ENCODE data around the gene DUSP8. TPM values are rescaled to one million over a fixed set of nuclear protein-coding genes. Genes with fewer than 3 reads are reported as not detected.
A peak's percentile ranks its signal among the peaks of the same experiment; 100 is the strongest.

The DUSP8 gene
- total and polyA plus RNA-seq, 12 donors: 5.9 to 53.5 (median 18.9) TPM

GRCh38 chr11:1546077-1546535 lies 26.0 kb downstream of the DUSP8 start:
- 21 to 24% methylated on average over 18 of the region's 18 CpGs for WGBS, 2 donors
- Histone ChIP-seq H3K27ac (no peak overlapping the region), H3K4me3 (no peak overlapping the region), H3K9me3 (no peaks in the 10 kb centered on the region), H3K4me1 (peaks cover 16 to 30% (median 25%) of the 10 kb centered on the region in 9 donors), H3K27me3 (peaks cover 0 to 53% (median 32%) of the 10 kb centered on the region in 7 donors), H3K36me3 (no peaks in the 10 kb centered on the region)
- intact Hi-C loops (cut with DNase I): loop anchor here in 8 of 10 donors (1.0 to 10.0 kb wide), 5 partner anchors 28 to 83 kb away; partner anchors contain the start of genes KRTAP5-5 (in 7 of the 8) and KRTAP5-4 (in 5 of the 8)
- no peak for TF ChIP-seq CTCF (IDR thresholded peaks at IDR 0.05)
- ATAC-seq (peak in 1 of 8 donors; percentile 0), DNase-seq (peak in 1 of 2 donors; percentile 5)

- ATAC-seq: no peak
- Histone ChIP-seq H3K36me3 (no peaks in the 10 kb centered on the region), H3K27ac (no peak overlapping the region), H3K27me3 (peaks cover 0 to 53% (median 32%) of the 10 kb centered on the region in 7 donors), H3K9me3 (no peaks in the 10 kb centered on the region), H3K4me3 (no peak overlapping the region), H3K4me1 (peaks cover 16 to 30% (median 25%) of the 10 kb centered on the region in 9 donors)
- intact Hi-C loops (cut with DNase I): loop anchor here in 6 of 10 donors (5.0 to 10.0 kb wide), 2 partner anchors 79 to 82 kb away; partner anchors contain the start of genes KRTAP5-5 (in 6 of the 6) and KRTAP5-4 (in 5 of the 6)
- TF ChIP-seq CTCF (IDR thresholded peaks at IDR 0.05): no peak
- 69 to 75% methylated on average over 5 of the region's 5 CpGs for WGBS, 2 donors
- no peak for DNase-seq
These were observed 26.6 kb downstream of the DUSP8 start for GRCh38 chr11:1545432-1545831.

- WGBS, 2 donors: 85 to 86% methylated on average over 6 of the region's 6 CpGs
- peaks cover 0 to 53% (median 32%) of the 10 kb centered on the region in 7 donors for H3K27me3 ChIP-seq
- H3K27ac ChIP-seq: no peak overlapping the region
- intact Hi-C loops (cut with DNase I): loop anchor here in 6 of 10 donors (5.0 to 10.0 kb wide), 2 partner anchors 33 to 80 kb away; partner anchors contain the start of genes KRTAP5-4 (in 5 of the 6) and KRTAP5-5 (in 5 of the 6)
- DNase-seq: peak in 1 of 2 donors; percentile 3
- no peak for ATAC-seq
- H3K9me3 ChIP-seq: no peaks in the 10 kb centered on the region
- TF ChIP-seq CTCF (IDR thresholded peaks at IDR 0.05): no peak
- no peak overlapping the region for H3K4me3 ChIP-seq
- H3K4me1 ChIP-seq: peaks cover 16 to 30% (median 25%) of the 10 kb centered on the region in 9 donors
- H3K36me3 ChIP-seq: no peaks in the 10 kb centered on the region
These were observed 27.5 kb downstream of the DUSP8 start for GRCh38 chr11:1544536-1544935.

- WGBS, 2 donors: 75 to 84% methylated on average over 13 of the region's 13 CpGs
- intact Hi-C loops (cut with DNase I): loop anchor here in 6 of 10 donors (5.0 to 10.0 kb wide), 2 partner anchors 34 to 81 kb away; partner anchors contain the start of genes KRTAP5-4 (in 5 of the 6) and KRTAP5-5 (in 5 of the 6)
- TF ChIP-seq CTCF (IDR thresholded peaks at IDR 0.05): no peak
- DNase-seq: peak in 1 of 2 donors; percentile 3
- no peaks in the 10 kb centered on the region for H3K36me3 ChIP-seq
- no peak for ATAC-seq
- H3K4me1 ChIP-seq: peaks cover 15 to 25% (median 20%) of the 10 kb centered on the region in 9 donors
- no peak overlapping the region for H3K4me3 ChIP-seq
- H3K27me3 ChIP-seq: peaks cover 0 to 46% (median 32%) of the 10 kb centered on the region in 7 donors
- H3K9me3 ChIP-seq: no peaks in the 10 kb centered on the region
- H3K27ac ChIP-seq: no peak overlapping the region
These were observed 28.3 kb downstream of the DUSP8 start for GRCh38 chr11:1543606-1544263.

Measured in heart right ventricle (tissue), 16 donors.